ENCODE measurements around the gene RAB20. TPM values are rescaled to one million over a fixed set of nuclear protein-coding genes. Genes with fewer than 3 reads are reported as not detected.

Gene RAB20
- total RNA-seq, 1 experiment from 2014 or later, result 12.3 TPM

DNA sequence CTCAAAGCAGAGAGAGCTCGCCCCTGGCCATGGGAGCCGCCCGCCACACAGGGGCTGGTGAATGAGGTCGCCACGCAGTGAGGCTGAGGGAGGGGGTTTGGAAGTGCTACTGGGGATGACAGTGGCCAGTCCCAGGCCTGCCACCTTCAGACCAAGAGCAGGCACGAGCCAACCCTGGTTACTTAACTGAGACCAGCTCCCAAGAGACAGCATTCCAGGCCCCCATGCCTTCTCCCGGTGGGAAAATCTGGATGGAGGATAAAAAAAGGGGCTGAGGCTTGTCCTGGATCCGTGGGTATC lies 43.3 kb downstream of the RAB20 start:
- H3K23me2 ChIP-seq (ENCODE audit: insufficient read length, low read depth, low read length, poor library complexity, severe bottlenecking), result no peaks in the 10 kb centered on the region
- H3K4ac ChIP-seq (ENCODE audit: low read depth, low read length), result no peak overlapping the region
- H3K4me1 ChIP-seq (ENCODE audit: insufficient read depth, low read length), result no peaks in the 10 kb centered on the region
- no peak overlapping the region for H3K14ac ChIP-seq (ENCODE audit: insufficient read depth, low read length)
- no peaks in the 10 kb centered on the region for H3K27me3 ChIP-seq (ENCODE audit: insufficient read depth, low read length)
- H3K18ac ChIP-seq (ENCODE audit: insufficient read length, low read depth, low read length), result no peak overlapping the region
- H3K9me3 ChIP-seq (ENCODE audit: control insufficient read depth, low read depth, low read length), result no peaks in the 10 kb centered on the region
- no peak for TF ChIP-seq CTCF (conservative IDR thresholded peaks at IDR 0.05)
- H3K79me1 ChIP-seq (ENCODE audit: insufficient read depth, low read depth, low read length, poor library complexity, severe bottlenecking), result no peaks in the 10 kb centered on the region
- DNase-seq, result no peak
- Mint-ChIP-seq H3K36me3 (ENCODE audit: insufficient read depth in 1 of 3, low read depth in 3 of 3) (peaks cover 0 to 18% (median 4%) of the 10 kb centered on the region in 3 experiments; a peak in 3 of 7 replicates), H3K27me3 (ENCODE audit: low read depth) (no peaks in the 10 kb centered on the region), H3K9me3 (no peaks in the 10 kb centered on the region), H3K4me1 (peaks cover 2 to 8% of the 10 kb centered on the region in 2 experiments; a peak in 2 of 4 replicates), H3K4me3 (no peak overlapping the region), H3K27ac (no peak overlapping the region)
- no peaks in the 10 kb centered on the region for H4K20me1 ChIP-seq (ENCODE audit: control insufficient read depth, insufficient read depth, insufficient read length)
- H2BK15ac ChIP-seq (ENCODE audit: low read depth, low read length), result no peak overlapping the region
- no peak overlapping the region for H3K4me2 ChIP-seq (ENCODE audit: insufficient read depth, insufficient read length, low read length)
- no peaks in the 10 kb centered on the region for H3K79me2 ChIP-seq (ENCODE audit: insufficient read depth, low read length)
- WGBS (ENCODE audit: extremely low coverage, insufficient read length, low lambda C conversion rate), result no CpG with 5 or more reads among the region's 8 CpGs
- H4K91ac ChIP-seq (ENCODE audit: insufficient read length, low read depth, low read length), result no peak overlapping the region
- no peak overlapping the region for H2AK5ac ChIP-seq (ENCODE audit: insufficient read length, low read length)
- no peak overlapping the region for H2BK12ac ChIP-seq (ENCODE audit: insufficient read length, low read depth, low read length)
- no peak overlapping the region for H3K27ac ChIP-seq (ENCODE audit: insufficient read length, low read depth, low read length)
- H2BK20ac ChIP-seq (ENCODE audit: low read depth, low read length, poor library complexity, severe bottlenecking), result no peak overlapping the region
- no peak overlapping the region for H3K23ac ChIP-seq (ENCODE audit: insufficient read length, low read depth, low read length)
- H3T11ph ChIP-seq (ENCODE audit: low read length), result no peak overlapping the region
- H2AFZ ChIP-seq (ENCODE audit: low read length), result no peak overlapping the region
- no peak overlapping the region for H4K8ac ChIP-seq (replicated peaks; ENCODE audit: insufficient read length, low read depth, low read length)
- no peak overlapping the region for H3K9ac ChIP-seq (ENCODE audit: extremely low read depth, insufficient read length, low read length)
- no peak overlapping the region for H2BK5ac ChIP-seq (ENCODE audit: insufficient read length, low read length)
- H2BK120ac ChIP-seq (ENCODE audit: low read depth, low read length, poor library complexity, severe bottlenecking), result no peak overlapping the region
- no peak overlapping the region for H4K5ac ChIP-seq (ENCODE audit: insufficient read length, low read depth, low read length)
- H3K56ac ChIP-seq (ENCODE audit: insufficient read length, low read depth, low read length), result no peak overlapping the region
